ENCODE data around the gene INHBA. TPM values are rescaled to one million over a fixed set of nuclear protein-coding genes. Genes with fewer than 3 reads are reported as not detected.

The INHBA gene
- total RNA-seq, 2 donors from 2014 or later: not detected

- Histone ChIP-seq H3K27ac (ENCODE audit: low read depth, low read length) (no peak overlapping the region), H3K36me3 (ENCODE audit: control insufficient read depth, insufficient read depth, low read length) (no peaks in the 10 kb centered on the region), H3K4me1 (ENCODE audit: control insufficient read depth, insufficient read depth, low read length) (no peaks in the 10 kb centered on the region), H3K9ac (ENCODE audit: extremely low read depth, low read length, poor library complexity, severe bottlenecking) (no peak overlapping the region), H3K27me3 (ENCODE audit: control insufficient read depth, insufficient read depth, low read length, poor library complexity, severe bottlenecking) (no peaks in the 10 kb centered on the region), H3K9me3 (ENCODE audit: control insufficient read depth, low read length) (no peaks in the 10 kb centered on the region), H3K4me3 (ENCODE audit: low read length) (no peak overlapping the region)
- Mint-ChIP-seq H3K4me1 (no peaks in the 10 kb centered on the region), H3K4me3 (no peak overlapping the region), H3K27me3 (ENCODE audit: insufficient read depth) (no peaks in the 10 kb centered on the region), H3K9me3 (peaks cover 17% of the 10 kb centered on the region), H3K36me3 (ENCODE audit: low read depth) (no peaks in the 10 kb centered on the region), H3K27ac (no peak overlapping the region)
- 84 to 100% methylated on average over 1 to 2 of the region's 2 CpGs for WGBS, 2 experiments (ENCODE audit: insufficient coverage in 1 of 2, insufficient read length in 1 of 2)
- TF ChIP-seq, protein P1, sequence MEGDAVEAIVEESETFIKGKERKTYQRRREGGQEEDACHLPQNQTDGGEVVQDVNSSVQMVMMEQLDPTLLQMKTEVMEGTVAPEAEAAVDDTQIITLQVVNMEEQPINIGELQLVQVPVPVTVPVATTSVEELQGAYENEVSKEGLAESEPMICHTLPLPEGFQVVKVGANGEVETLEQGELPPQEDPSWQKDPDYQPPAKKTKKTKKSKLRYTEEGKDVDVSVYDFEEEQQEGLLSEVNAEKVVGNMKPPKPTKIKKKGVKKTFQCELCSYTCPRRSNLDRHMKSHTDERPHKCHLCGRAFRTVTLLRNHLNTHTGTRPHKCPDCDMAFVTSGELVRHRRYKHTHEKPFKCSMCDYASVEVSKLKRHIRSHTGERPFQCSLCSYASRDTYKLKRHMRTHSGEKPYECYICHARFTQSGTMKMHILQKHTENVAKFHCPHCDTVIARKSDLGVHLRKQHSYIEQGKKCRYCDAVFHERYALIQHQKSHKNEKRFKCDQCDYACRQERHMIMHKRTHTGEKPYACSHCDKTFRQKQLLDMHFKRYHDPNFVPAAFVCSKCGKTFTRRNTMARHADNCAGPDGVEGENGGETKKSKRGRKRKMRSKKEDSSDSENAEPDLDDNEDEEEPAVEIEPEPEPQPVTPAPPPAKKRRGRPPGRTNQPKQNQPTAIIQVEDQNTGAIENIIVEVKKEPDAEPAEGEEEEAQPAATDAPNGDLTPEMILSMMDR (conservative IDR thresholded peaks at IDR 0.05): no peak
- no peak for DNase-seq
Observed at GRCh38 chr7:41742401-41743020, 39.6 kb upstream of the INHBA start.

GRCh38 chr7:41738806-41739205 is 35.9 kb upstream of the INHBA start:
- TF ChIP-seq, protein P1 (conservative IDR thresholded peaks at IDR 0.05): no peak
- peaks cover under 1% of the 10 kb centered on the region for H3K4me1 Mint-ChIP-seq
- Histone ChIP-seq H3K27me3 (ENCODE audit: control insufficient read depth, insufficient read depth, low read length, poor library complexity, severe bottlenecking) (no peaks in the 10 kb centered on the region), H3K4me1 (ENCODE audit: control insufficient read depth, insufficient read depth, low read length) (no peaks in the 10 kb centered on the region), H3K9ac (ENCODE audit: extremely low read depth, low read length, poor library complexity, severe bottlenecking) (no peak overlapping the region), H3K9me3 (ENCODE audit: control insufficient read depth, low read length) (no peaks in the 10 kb centered on the region), H3K4me3 (ENCODE audit: low read length) (no peak overlapping the region), H3K36me3 (ENCODE audit: control insufficient read depth, insufficient read depth, low read length) (no peaks in the 10 kb centered on the region), H3K27ac (ENCODE audit: low read depth, low read length) (no peak overlapping the region)
- no peaks in the 10 kb centered on the region for H3K27me3 Mint-ChIP-seq (ENCODE audit: insufficient read depth)
- 98% methylated on average over 3 of the region's 3 CpGs; no CpG with 5 or more reads in 1 of the 2 experiments for WGBS, 2 experiments (ENCODE audit: insufficient coverage in 1 of 2, insufficient read length in 1 of 2)
- H3K9me3 Mint-ChIP-seq: peaks cover 17% of the 10 kb centered on the region
- no peaks in the 10 kb centered on the region for H3K36me3 Mint-ChIP-seq (ENCODE audit: low read depth)
- no peak overlapping the region for H3K4me3 Mint-ChIP-seq
- no peak overlapping the region for H3K27ac Mint-ChIP-seq
- no peak for DNase-seq

DNA sequence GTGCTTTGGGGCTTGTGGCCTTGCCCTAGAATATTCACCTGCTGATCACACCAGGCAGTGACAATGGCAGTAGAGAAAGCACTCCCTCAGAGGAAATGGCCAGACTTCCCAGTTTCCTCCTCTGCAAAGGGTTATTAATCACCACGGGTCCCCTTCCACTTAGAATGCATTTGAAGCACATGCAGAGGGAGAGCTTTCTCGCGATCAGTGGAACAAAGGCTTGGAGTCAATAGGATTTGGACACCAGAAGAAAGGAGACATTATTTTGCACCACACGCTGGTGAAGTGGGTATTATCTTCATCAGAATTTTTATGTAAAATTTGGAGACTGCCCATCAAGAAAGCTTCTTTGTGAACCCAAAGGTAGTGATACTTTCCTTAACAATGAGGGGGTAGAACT is 35.4 kb upstream of the INHBA start:
- no peaks in the 10 kb centered on the region for H3K36me3 ChIP-seq (ENCODE audit: control insufficient read depth, insufficient read depth, low read length)
- 82 to 100% methylated on average over 3 to 4 of the region's 4 CpGs for WGBS, 2 experiments (ENCODE audit: insufficient coverage in 1 of 2, insufficient read length in 1 of 2)
- Mint-ChIP-seq H3K4me1 (peaks cover 4% of the 10 kb centered on the region), H3K27ac (no peak overlapping the region), H3K36me3 (ENCODE audit: low read depth) (no peaks in the 10 kb centered on the region), H3K4me3 (no peak overlapping the region), H3K27me3 (ENCODE audit: insufficient read depth) (no peaks in the 10 kb centered on the region), H3K9me3 (peaks cover 17% of the 10 kb centered on the region)
- no peaks in the 10 kb centered on the region for H3K27me3 ChIP-seq (ENCODE audit: control insufficient read depth, insufficient read depth, low read length, poor library complexity, severe bottlenecking)
- no peak for DNase-seq
- TF ChIP-seq, protein P1 (conservative IDR thresholded peaks at IDR 0.05): no peak
- H3K9me3 ChIP-seq (ENCODE audit: control insufficient read depth, low read length): no peaks in the 10 kb centered on the region
- H3K27ac ChIP-seq (ENCODE audit: low read depth, low read length): no peak overlapping the region
- H3K9ac ChIP-seq (ENCODE audit: extremely low read depth, low read length, poor library complexity, severe bottlenecking): no peak overlapping the region
- no peaks in the 10 kb centered on the region for H3K4me1 ChIP-seq (ENCODE audit: control insufficient read depth, insufficient read depth, low read length)
- H3K4me3 ChIP-seq (ENCODE audit: low read length): no peak overlapping the region

All from endodermal cell (in vitro differentiated cells).